HCEC 1CT (cell line): Measurements from ENCODE around the gene CAMK1G.

Experiments used
- DNase-seq: peaks from one replicate; pipeline ENCODE4 v3.0.0-alpha.2; 2017

The CAMK1G gene

DNA sequence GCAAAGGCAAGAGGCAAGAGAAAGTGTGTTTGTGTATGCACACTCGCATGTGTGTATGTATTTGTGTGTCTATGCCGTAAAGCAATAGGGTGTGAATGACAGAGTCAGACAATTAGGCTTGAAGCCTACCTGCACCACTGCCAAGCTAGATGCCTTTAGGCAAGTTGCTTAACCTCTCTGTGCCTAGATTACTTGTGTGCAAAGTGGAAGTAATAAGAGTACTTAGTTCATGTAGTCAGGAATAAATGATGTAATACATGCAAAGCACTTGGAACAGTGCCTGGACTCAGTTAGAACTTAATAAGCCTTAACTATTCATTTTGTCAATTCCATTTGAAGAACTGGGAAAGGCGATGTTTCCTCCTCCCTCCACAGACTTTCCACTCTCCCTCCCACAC, 37.0 kb downstream of the CAMK1G start:
- no peak for DNase-seq

DNA sequence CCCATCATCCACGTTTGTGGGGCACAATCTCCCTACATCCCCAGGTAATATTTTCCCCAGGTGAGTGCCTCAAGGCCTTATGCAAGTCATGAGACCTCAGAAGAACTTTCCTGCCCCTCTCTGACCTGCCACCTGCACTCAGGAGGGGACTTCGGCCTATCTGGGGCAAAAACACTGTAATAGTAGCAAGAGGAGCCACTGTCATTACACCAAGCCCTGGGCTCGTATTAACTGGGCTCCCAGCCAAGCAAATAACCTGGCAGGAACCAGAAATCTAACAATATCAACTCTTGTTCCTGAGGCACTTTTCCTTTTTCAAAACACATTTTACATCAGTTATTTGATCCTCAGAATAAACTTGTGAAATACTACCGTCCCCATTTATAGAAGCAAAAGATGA, 37.8 kb downstream of the CAMK1G start:
- DNase-seq = no peak

- DNase-seq = no peak
Observed at GRCh38 chr1:209621741-209622655, 38.5 kb downstream of the CAMK1G start.

DNA sequence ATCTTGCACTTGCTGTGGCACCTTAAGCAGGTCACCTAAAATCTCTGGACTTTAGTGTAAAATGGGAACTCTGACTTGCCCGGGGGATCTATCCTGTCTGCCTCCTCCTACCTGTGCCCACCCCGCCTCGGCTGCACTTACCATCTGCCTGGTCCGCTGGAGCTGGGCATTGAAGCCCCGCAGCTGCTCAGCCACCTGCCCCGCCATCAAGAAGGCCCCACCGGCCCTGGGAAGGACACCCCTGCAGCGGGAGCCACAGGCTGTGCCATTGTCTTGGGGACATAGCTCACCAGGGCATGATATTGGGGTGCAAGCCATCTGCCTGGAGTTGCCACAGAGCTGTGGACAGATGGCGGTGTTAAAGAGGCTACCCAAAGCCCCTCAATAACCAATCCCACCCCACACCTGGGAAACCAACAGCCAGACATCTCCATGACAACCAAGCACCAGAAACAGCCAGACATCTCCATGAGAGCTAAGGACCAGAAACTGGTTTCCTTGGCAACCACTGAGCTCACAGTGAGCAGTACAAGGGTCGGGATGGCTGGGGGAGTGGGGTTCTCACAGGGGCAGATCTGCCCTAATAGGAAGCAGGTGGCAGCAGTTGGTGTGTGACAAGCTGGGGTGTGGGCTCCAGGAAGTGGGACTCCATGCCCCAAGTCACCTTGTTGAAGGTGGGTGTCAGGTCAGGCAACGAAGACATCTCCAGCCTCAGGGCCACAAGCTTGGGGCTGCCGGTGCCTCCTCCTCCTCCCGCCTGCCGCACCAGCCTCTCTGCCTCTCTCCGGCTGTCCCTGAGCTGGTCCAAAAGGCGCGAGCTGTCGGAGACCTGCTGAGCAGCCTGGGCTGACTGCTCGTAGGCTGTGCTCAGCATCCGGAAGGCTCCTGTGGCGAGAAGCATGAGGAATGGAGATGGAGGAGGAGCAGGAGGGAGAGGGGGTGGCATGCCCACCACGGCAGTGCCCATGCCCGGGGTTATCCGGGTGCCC, 39.6 kb downstream of the CAMK1G start:
- DNase-seq = no peak

- DNase-seq = no peak
Observed at GRCh38 chr1:209624558-209625549, 41.3 kb downstream of the CAMK1G start.

- no peak for DNase-seq
Observed at GRCh38 chr1:209625791-209626285, 42.3 kb downstream of the CAMK1G start.

- DNase-seq = no peak
Observed at GRCh38 chr1:209626346-209627026, 43.0 kb downstream of the CAMK1G start.

GRCh38 chr1:209627027-209627731, 43.7 kb downstream of the CAMK1G start:
- DNase-seq = no peak

- DNase-seq = peak; percentile 62
Observed at GRCh38 chr1:209627732-209628196, 44.2 kb downstream of the CAMK1G start.

DNA sequence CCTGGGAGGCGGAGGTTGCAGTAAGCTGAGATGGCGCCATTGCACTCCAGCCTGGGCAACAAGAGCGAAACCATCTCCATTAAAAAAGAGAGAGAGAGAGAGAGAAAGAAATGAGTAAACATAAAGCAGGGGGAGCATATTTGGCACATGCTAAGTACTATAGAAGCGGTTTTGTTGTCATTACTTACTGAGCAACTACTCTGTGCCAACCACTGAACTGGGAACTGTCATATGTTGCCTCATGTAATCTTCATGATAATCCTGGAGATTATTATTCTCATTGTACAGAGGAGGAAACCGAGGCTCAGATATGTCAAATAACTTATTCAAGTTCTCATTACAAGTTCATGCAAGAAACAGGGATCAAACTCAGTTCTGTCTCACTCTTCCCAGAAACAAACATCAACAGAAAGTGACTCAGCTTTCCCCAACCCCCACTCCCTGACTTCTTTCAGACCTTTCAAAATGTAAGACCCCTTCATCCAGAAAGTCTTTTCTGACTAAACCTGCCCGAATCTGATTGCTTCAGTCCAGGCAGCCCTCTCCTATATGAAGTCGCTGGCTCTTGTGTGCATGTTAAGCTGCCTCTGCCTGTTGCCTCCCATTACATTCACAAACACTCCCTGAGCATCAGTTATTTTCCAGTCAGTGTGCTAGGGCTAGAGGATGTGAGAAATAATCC, 45.2 kb downstream of the CAMK1G start:
- no peak for DNase-seq

DNA sequence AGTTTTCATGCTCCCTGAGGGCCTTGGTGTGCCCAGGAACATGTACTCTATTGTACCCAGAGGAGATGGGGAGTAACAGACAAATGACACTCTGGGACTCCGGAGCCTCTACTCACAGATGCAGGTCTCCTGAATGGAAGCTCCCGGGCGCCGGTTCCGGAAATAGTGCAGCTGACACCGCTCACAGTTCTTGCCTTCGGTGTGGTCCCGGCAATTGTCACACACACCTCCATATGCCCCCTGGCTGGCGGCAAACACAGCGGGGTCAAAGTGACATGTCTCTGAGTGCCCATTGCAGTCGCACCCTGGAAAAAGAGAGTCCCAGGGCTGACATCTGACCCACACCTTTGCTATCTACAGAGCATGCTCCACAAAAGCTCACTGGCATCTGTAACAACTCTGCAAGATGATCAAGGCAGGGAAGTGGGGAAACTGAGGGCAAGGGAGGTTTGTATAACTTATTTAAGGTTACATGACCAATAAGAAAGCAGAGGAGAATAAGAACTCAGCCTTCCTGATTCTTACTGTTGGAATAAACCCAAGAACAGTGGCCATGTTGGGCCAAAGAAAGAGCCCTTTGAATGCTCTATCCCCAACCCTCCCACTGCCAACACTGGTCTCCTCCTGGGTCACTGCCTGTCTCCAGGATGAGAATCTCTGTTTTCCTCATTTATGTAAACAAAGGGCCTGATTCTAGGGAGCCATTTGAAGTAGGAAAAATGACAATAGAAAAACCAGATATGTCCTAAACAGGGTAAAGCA, 46.3 kb downstream of the CAMK1G start:
- no peak for DNase-seq

GRCh38 chr1:209630383-209631225, 47.1 kb downstream of the CAMK1G start:
- DNase-seq = no peak

DNA sequence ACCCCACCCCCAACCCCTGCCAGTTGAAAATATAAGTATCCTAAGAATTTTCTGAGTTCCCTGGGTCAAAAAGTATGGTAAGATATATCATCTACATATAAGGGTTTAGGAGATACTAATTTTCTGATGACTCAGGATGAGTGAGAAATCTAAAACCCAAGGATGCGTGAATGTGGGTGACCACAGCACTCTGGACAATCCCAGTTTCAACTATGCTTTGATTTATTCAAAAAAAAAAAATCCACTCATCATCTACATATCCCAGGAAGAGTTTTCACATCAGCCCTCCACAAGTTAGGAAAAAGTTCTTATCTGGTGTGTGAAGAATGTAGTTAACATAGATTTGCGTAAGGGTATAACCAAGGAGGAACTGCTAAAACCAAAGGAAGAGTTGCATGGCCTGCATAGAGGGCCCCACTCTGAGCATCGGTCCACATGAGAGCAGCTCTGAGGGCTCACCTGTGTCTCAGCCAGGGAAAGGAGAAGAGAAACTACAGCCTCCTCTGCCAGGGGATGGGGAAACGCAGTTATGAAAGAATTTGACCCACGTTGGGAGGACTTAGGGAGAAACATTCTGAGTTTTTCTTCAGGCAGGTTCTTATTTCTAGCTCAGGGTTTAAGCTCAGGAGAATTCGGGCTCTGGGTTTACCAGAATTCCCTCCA, 50.0 kb downstream of the CAMK1G start:
- DNase-seq = peak; percentile 75

DNA sequence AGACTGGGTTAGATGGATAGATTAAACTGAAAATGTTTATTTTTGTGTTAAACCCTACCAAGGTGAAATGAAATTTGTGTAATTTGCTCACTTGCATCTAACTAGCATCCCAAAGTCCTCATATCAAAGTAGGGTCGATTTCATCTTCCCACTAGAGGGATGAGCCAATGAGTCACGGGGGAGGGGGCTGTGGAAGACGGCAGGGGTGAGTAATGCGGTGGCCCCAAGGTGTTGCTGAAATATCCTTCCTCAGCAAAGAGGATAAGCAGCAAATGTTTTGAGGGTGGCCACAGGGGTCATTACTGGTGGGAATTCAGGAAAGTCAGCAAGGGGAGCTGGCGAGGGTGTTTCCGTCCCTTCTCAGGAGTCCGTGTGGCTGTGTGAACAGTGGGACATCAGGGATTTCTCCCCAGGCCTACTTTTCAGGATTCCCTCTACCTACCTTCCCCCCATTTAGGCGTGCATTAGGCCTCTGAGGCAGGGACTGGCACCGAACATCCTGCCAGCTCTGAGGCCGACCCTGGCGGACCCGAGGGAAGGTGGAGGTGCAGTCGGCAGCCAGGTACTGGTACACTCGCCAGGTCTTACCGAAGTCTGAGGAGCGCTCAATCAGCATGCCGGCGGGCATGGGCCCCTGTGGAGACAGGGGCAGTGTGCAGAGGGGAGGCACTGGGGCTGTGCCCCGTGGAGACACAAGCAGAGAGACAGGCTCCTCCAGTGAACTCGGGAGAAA, 50.7 kb downstream of the CAMK1G start:
- DNase-seq = no peak

GRCh38 chr1:209635850-209636249, 52.3 kb downstream of the CAMK1G start:
- DNase-seq = no peak

DNA sequence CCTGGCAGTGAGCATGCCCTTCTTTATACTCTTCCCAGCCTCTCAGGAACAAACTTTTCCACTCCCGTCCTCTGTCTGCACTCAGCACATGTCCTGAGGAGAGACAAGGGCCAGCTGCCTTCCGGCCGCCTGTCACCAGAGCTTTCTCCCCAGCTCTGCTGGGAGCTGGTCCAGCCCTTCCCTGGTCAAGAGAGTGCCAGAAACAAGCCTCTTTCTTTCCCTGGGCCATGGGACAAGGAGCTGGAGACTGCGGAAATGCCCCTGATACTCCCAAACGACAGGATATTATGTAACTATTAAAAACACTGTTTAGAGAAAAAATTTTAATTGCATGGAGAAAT, 58.3 kb downstream of the CAMK1G start:
- DNase-seq = peak; percentile 27

- DNase-seq = no peak
Observed at GRCh38 chr1:209642816-209643215, 59.3 kb downstream of the CAMK1G start.
